Epithelial cell of proximal tubule (primary cell): ENCODE data around the gene MLF2. TPM values are rescaled to one million over a fixed set of nuclear protein-coding genes. Genes with fewer than 3 reads are reported as not detected.

Source experiments
- DNase-seq: peaks from one replicate; pipeline ENCODE4 v3.0.0-alpha.2; 2011; ENCODE audit warnings: low read depth
- H3K4me3 ChIP-seq: 2 replicates; pipeline ENCODE4 v1.5.1; 2011; ENCODE audit warnings: low read depth, mild to moderate bottlenecking, low read length
- CTCF ChIP-seq: conservative IDR thresholded peaks from 2 replicates; pipeline ENCODE4 v1.5.1; 2012; ENCODE audit warnings: low read depth, mild to moderate bottlenecking, low read length
- total RNA-seq: library from RNA; depleted of rRNA; stranded (reverse); fragments of >200 nt; gene quantifications from 2 replicates; pipeline ENCODE4 v1.2.3, GENCODE V29; 2015

The MLF2 gene
- total RNA-seq, 1 donor from 2014 or later, result 185 TPM

GRCh38 chr12:6753772-6754356 is 923 bp upstream of the MLF2 start:
- no peak for DNase-seq
- TF ChIP-seq CTCF, result no peak
- no peak overlapping the region for H3K4me3 ChIP-seq

- H3K4me3 ChIP-seq, result peak overlapping the region; percentile 78
- DNase-seq, result no peak
- peak; percentile 46 for TF ChIP-seq CTCF
These were observed 597 bp downstream of the MLF2 start for GRCh38 chr12:6752167-6752920.

DNA sequence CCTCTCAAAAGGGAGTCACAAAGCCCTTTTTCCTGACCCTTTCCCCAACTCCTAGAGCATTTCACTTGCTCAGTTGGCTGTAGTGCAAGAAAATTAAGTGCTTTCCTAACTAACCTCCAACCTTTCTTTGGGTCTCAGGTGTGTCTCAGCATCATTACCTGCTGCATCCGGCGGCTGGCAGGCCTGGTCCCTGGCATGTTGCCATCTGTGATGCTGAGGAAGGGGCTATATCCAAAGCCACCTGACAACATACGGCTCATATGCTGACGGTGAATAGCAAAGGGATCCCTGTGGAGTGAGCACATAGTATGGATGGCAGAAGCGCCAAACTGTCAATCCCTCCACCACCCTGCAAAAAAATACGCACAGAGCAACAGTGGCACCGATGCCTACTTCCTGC is 1.2 kb downstream of the MLF2 start:
- TF ChIP-seq CTCF, result no peak
- no peak for DNase-seq
- H3K4me3 ChIP-seq, result peak overlapping the region; percentile 78

DNA sequence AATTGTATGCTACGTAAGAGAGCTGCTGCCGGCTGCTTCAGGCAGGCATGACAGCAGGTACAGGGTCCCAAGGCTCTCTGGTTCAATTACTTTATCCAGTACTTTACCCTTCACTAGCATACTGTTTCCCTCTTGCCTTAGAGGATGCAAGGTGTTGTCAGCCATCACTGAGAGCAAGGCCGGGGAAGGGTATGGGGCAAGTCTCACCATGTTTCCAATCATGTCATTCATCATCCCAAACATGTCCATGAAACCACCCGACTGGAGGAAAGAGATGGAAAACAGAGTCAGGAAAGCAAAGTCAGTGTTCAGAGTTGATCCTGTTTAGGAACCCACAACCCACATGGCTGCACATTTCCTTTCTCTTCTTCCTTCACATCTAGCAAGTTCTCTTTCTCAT is 2.4 kb downstream of the MLF2 start:
- no peak overlapping the region for H3K4me3 ChIP-seq
- DNase-seq, result no peak
- TF ChIP-seq CTCF, result no peak

GRCh38 chr12:6748761-6749160 is 4.2 kb downstream of the MLF2 start:
- no peak for DNase-seq
- H3K4me3 ChIP-seq, result no peak overlapping the region
- TF ChIP-seq CTCF, result no peak

GRCh38 chr12:6747216-6747615 is 5.7 kb downstream of the MLF2 start:
- TF ChIP-seq CTCF, result no peak
- no peak for DNase-seq
- no peak overlapping the region for H3K4me3 ChIP-seq
